Measurements from ENCODE around the gene IL26. TPM values are rescaled to one million over a fixed set of nuclear protein-coding genes. Genes with fewer than 3 reads are reported as not detected.

The IL26 gene
- total RNA-seq, 1 donor from 2014 or later = not detected

DNA sequence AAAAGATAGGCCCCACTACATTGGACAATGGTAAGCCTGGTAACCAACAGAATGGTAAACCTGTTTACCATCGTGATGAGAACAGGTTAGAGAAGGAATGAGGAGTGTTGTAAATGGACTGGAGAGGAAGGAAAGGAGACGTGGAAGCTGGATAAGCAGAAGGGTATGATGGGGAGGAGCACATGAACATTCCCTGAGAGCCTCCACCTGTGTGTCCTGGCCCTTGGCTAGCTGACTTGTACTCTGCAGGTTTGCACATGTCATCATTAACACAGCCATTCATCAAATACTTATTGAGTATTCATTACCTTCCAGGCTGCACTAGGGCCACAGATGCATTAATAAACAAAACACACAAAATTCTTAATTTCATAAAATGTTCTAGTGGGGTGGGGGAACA lies 4.3 kb upstream of the IL26 start:
- no peak for DNase-seq (ENCODE audit: extremely low spot score, unreplicated experiment)
- peaks cover 3% of the 10 kb centered on the region for H3K9me3 Mint-ChIP-seq

DNA sequence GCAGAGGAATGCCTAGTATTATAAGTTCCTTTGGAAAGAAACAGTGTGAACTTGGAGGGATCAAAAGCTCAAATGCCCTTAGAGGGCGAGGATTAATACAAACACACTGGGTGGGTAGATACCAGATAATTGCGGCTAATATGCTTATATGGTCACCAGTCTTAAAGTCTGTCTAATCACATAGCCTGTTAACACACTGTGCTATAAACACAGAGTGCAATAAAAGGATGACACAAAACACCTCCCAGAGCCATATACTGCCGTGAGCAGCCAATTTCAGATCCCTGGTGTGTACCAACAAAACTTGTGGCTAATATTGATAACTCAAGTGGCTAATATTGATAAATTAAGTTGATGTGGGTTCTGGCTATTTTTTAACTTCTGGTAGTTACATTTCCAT lies 1.7 kb upstream of the IL26 start:
- TF ChIP-seq, protein P1, sequence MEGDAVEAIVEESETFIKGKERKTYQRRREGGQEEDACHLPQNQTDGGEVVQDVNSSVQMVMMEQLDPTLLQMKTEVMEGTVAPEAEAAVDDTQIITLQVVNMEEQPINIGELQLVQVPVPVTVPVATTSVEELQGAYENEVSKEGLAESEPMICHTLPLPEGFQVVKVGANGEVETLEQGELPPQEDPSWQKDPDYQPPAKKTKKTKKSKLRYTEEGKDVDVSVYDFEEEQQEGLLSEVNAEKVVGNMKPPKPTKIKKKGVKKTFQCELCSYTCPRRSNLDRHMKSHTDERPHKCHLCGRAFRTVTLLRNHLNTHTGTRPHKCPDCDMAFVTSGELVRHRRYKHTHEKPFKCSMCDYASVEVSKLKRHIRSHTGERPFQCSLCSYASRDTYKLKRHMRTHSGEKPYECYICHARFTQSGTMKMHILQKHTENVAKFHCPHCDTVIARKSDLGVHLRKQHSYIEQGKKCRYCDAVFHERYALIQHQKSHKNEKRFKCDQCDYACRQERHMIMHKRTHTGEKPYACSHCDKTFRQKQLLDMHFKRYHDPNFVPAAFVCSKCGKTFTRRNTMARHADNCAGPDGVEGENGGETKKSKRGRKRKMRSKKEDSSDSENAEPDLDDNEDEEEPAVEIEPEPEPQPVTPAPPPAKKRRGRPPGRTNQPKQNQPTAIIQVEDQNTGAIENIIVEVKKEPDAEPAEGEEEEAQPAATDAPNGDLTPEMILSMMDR (conservative IDR thresholded peaks at IDR 0.05) = no peak
- no peak overlapping the region for H3K4me3 Mint-ChIP-seq
- H3K36me3 Mint-ChIP-seq = no peaks in the 10 kb centered on the region
- H3K27me3 Mint-ChIP-seq = peaks cover 18% of the 10 kb centered on the region
- H3K9me3 Mint-ChIP-seq = peaks cover 3% of the 10 kb centered on the region
- no peak overlapping the region for H3K27ac Mint-ChIP-seq
- H3K4me1 Mint-ChIP-seq (ENCODE audit: unreplicated experiment) = peaks cover 7% of the 10 kb centered on the region
- no peak for DNase-seq (ENCODE audit: extremely low spot score, unreplicated experiment)

More for the DNA sequence above, 4.3 kb upstream of the IL26 start:
- Mint-ChIP-seq H3K27ac (no peak overlapping the region), H3K36me3 (no peaks in the 10 kb centered on the region), H3K4me3 (no peak overlapping the region), H3K27me3 (peaks cover 16% of the 10 kb centered on the region), H3K4me1 (ENCODE audit: unreplicated experiment) (no peaks in the 10 kb centered on the region)
- TF ChIP-seq, protein P1 (conservative IDR thresholded peaks at IDR 0.05) = no peak

DNA sequence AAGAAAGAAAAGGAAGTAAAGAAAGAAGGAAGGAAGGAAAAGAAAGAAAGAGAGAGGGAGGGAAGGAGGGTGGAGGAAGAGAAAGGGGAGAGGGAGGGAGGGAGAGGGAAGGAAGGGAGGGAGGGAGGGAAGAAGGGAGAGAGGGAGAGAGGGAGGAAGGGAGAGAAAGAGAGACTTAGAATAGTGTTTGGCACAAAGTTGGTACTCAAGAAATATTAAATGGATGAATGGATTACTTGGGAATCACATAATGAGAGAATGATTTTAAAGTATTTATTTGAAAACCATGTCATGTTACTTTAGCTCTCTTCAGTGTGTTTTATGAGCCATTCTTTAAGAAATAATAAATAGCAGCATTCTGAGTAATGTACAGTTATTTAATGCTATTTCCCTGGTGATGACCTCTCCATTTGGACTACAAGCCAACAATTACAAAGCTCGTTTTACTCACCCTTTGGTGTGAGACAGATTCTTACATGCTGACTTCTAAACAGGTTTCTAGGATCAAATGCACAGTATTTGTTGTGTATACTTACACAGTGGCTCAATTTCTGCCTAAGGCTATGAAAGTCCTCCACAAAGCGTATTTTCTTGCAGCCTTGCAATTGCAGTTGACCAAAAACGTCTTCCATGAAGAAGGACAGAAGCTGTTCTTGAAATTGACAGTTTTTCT lies 861 bp downstream of the IL26 start:
- H3K36me3 Mint-ChIP-seq = no peaks in the 10 kb centered on the region
- peaks cover 7% of the 10 kb centered on the region for H3K4me1 Mint-ChIP-seq (ENCODE audit: unreplicated experiment)
- H3K9me3 Mint-ChIP-seq = peaks cover 3% of the 10 kb centered on the region
- no peak overlapping the region for H3K4me3 Mint-ChIP-seq
- DNase-seq (ENCODE audit: extremely low spot score, unreplicated experiment) = no peak
- H3K27me3 Mint-ChIP-seq = peaks cover 24% of the 10 kb centered on the region
- TF ChIP-seq, protein P1 (conservative IDR thresholded peaks at IDR 0.05) = no peak
- H3K27ac Mint-ChIP-seq = no peak overlapping the region

DNA sequence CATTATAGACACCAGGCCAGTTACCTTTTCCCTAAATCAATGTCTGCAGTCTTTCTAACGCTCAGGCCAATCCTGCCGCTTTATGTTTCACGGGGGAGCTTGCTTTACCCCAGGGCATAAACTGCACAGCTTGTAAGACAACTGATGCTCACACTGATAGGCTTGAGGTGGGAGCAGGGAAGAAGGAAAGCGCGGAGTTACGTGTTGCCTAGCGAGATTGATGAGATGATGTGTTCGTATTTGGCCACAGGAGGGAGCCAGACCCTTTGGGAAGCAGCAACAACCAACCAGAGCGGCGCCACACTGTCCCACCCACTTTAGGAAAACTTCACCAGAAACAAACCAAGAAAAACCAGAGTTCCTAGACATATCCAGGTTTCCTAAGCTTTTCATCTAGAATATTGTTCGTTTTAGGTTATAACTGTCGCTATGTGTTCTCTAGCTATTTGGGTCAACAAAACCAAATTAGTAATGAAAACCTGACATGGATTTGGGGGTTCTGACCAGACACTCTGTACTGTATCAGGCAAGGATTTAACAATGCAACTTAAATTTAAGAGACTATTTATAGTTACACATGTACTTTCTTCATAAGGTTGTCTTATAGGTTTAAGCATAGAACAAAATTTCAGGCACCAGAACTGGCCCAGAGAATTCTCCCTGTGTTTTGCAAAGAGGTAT lies 2.4 kb downstream of the IL26 start:
- H3K27ac Mint-ChIP-seq = no peak overlapping the region

DNA sequence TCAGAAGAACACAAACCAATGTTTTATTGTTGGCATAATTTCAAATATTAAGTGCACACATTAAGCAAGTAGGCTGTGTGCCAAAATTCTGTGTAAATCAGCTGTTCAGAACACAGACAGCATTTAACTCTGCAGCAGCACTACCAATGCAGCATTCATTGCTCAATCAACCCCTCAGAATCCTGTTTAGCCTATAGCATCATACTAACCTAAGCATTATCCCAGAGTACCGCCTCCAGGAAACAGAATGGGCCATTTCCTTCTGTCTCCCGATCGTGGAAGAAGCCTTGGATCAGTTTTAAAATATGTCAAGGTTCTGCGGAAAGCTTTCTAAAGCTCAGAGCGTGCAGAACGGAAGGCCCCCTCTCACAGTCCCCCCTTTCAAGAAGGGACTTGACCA lies 3.3 kb downstream of the IL26 start:
- H3K9me3 Mint-ChIP-seq = peaks cover 3% of the 10 kb centered on the region
- peaks cover 30% of the 10 kb centered on the region for H3K27me3 Mint-ChIP-seq
- H3K27ac Mint-ChIP-seq = no peak overlapping the region
- no peak overlapping the region for H3K4me3 Mint-ChIP-seq
- peaks cover 7% of the 10 kb centered on the region for H3K4me1 Mint-ChIP-seq (ENCODE audit: unreplicated experiment)
- no peaks in the 10 kb centered on the region for H3K36me3 Mint-ChIP-seq
- no peak for DNase-seq (ENCODE audit: extremely low spot score, unreplicated experiment)
- TF ChIP-seq, protein P1 (conservative IDR thresholded peaks at IDR 0.05) = no peak

More for the DNA sequence above, 2.4 kb downstream of the IL26 start:
- DNase-seq (ENCODE audit: extremely low spot score, unreplicated experiment) = peak; percentile 78
- H3K27me3 Mint-ChIP-seq = peaks cover 27% of the 10 kb centered on the region
- H3K9me3 Mint-ChIP-seq = peaks cover 3% of the 10 kb centered on the region
- no peaks in the 10 kb centered on the region for H3K36me3 Mint-ChIP-seq
- TF ChIP-seq, protein P1 (conservative IDR thresholded peaks at IDR 0.05) = peak; percentile 92
- peak overlapping the region; percentile 61 for H3K4me3 Mint-ChIP-seq
- H3K4me1 Mint-ChIP-seq (ENCODE audit: unreplicated experiment) = peaks cover 7% of the 10 kb centered on the region
